ENCODE measurements around the gene PSMB7.

Gene PSMB7

DNA sequence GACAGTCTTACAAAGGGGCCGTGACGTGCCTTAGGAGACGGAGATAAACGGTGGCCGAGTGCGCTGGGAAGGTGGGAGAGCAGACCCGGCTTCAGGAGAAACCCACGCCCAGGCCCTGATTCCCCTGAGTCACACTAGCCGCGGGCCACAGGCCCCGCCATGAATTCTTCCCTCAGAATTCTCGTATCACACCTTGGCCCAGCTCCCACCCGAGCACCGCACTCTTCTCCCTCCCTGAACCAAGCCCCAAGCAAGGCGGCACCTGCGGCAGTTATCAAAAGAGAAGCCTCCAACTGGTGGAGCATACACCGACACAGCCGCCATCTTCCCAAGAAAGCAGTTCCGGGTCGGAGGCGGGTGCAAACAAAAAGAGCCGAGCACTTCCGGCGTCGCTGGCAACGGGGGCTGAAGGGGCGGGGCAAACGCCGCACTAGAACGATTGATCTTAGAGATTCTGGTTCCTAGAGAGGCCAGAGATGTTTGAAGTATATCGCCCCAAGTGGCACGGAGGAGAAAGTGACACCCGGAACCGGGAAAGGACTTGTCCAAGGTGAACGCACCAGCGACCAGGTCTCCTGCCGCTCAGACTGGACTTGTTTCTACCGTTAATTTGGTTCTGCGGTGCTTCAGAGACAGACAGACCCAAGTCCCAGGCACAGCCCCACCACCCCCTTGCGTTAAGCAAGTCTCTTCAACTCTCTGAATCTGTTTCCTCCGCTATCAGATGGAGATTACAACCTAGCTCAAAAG, at the start of gene PSMB7:
Gene PSMB7 (minus strand): TSS at position 341 of the 750 bp plus-strand sequence. CDS start 17 bp downstream, at position 324.
- CTCF ChIA-PET, result interaction anchor here (0.6 to 2.0 kb wide), 6 partner anchors 10 to 160 kb away, joined by 3 to 10 read pairs (median 4); no protein-coding TSS in a partner anchor

DNA sequence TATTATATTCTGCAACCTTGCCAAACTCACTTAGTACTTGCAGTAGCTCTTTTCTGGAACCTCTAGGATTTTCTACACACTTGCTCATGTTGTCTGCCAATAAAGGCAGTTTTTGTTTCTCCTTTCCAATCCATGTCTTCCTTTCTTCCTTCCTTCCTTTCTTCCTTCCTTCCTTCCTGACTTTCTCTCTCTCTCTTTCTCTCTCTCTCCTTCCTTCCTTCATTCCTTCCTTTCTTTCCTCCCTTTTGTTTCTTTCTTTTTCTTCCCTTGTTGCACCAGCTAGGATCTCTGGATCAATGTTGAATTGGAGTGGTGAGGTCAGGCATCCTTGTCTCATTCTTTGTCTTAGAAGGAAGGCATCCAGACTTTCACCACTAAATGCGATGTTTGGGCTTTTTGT, 47.5 kb upstream of the PSMB7 start:
- CTCF ChIA-PET, result interaction anchor here (0.6 kb wide), 1 partner anchor 63 kb away, joined by 3 read pairs; no protein-coding TSS in a partner anchor
- no peak overlapping the region for H3K27ac ChIP-seq
- POLR2A ChIA-PET (ENCODE audit: low non-redundant PET), result no interaction called here
- DNase-seq (ENCODE audit: low spot score), result no peak
- no peak for TF ChIP-seq CTCF (conservative IDR thresholded peaks at IDR 0.05; ENCODE audit: low read depth)

More for the DNA sequence above, at the start of gene PSMB7:
- TF ChIP-seq CTCF (conservative IDR thresholded peaks at IDR 0.05; ENCODE audit: low read depth), result peak; percentile 96
- peak within 1 kb of the TSS; percentile 79 for H3K27ac ChIP-seq
- POLR2A ChIA-PET (ENCODE audit: low non-redundant PET), result no interaction called here
- peak; percentile 99 for DNase-seq (ENCODE audit: low spot score)

DNA sequence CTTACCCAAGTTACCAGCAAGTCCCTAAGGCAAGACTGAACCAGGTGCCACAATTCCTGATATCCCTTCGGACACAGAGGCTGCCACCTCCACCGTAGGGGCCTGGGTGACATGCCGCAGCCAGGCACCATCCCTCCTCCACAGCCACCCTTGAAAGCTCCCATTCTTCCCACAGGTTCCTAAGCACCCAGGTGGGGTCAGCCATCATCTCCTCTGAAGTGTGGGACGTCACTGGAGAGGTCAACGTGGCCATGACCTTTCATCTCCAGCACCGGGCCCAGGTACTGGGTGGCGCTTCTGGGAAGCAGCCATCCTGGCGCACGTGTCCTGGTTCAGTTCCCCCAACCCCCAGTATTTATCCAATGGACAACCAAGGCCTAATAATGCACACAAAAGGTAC, 43.2 kb upstream of the PSMB7 start:
- no peak for TF ChIP-seq CTCF (conservative IDR thresholded peaks at IDR 0.05; ENCODE audit: low read depth)
- ChIA-PET POLR2A (ENCODE audit: low non-redundant PET) (no interaction called here), CTCF (interaction anchor here (0.6 kb wide), 3 partner anchors 44 to 208 kb away, joined by 3 to 5 read pairs (median 3); no protein-coding TSS in a partner anchor)

DNA sequence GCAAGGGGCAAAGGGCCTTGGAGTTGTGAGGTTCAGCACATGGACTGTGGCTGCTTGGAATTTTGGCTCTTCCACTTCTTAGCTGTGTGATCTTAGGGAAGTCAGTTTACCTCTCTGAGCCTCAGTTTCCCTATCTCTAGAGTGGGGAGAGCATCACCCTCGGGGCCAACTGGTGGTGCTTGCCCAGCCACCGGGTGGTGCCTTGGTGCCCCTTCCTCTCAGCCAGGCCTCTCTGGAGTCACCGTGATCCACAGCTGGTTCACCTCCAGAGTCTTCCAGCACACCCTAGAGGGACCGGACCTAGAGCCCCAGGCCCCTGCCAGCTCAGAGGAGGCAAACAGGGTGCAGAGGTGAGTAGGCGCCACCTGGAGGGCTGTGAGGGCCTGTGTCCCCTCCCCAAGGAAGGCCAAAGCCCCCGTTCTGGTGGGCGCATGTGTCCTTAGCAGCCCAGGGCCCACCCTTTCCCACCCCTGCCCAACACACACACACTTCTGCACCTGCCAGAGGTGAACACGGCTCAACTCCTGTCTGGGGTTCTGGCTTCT, 42.7 kb upstream of the PSMB7 start:
- DNase-seq (ENCODE audit: low spot score), result no peak
- ChIA-PET POLR2A (ENCODE audit: low non-redundant PET) (no interaction called here), CTCF (interaction anchor here (0.6 kb wide), 3 partner anchors 44 to 209 kb away, joined by 3 to 5 read pairs (median 3); no protein-coding TSS in a partner anchor)
- no peak overlapping the region for H3K27ac ChIP-seq
- no peak for TF ChIP-seq CTCF (conservative IDR thresholded peaks at IDR 0.05; ENCODE audit: low read depth)

More for the DNA sequence above, 43.2 kb upstream of the PSMB7 start:
- H3K27ac ChIP-seq, result no peak overlapping the region
- no peak for DNase-seq (ENCODE audit: low spot score)

DNA sequence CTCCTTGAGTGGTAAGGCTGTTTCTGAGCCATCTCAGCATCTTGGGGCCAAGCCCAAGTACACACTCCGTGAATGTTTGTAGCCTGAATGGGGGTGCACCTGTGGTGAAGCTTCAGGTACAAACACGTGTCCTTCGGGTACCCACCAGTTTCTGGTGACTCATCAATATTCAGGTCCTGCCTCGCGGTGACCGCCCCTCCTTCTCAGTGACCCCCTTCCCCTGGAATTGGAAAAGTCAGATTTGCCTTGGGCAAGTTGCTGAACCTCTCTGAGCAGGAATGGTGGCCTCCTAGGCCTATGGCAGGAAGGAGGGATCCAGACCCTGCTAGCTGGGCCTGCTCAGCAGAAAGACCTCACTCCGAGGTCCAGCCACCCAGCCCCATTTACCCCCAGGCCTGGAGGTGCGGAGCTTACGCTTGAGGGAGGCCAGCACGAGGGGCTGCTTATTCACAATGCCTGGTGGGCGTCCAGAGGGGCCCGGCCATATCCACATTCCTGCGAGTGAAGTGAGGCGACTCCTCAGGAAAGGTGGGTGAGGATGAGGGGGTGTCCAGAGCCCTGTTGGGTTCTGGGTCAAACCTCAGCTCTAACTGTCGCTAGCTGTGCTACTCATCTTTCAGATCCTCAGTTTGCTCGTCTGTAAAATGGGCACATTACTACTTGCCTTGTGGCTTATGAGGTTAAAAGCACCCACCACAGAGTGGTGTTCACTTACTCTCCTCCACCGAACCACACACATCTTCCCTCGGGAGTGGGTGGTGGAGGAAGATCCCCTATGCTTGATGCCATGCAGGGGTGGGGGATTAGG, 42.0 kb upstream of the PSMB7 start:
- no peak overlapping the region for H3K27ac ChIP-seq
- ChIA-PET CTCF (interaction anchor here (0.5 to 1.0 kb wide), 4 partner anchors 156 to 515 kb away, joined by 3 to 5 read pairs (median 4); no protein-coding TSS in a partner anchor), POLR2A (ENCODE audit: low non-redundant PET) (no interaction called here)
- DNase-seq (ENCODE audit: low spot score), result no peak
- no peak for TF ChIP-seq CTCF (conservative IDR thresholded peaks at IDR 0.05; ENCODE audit: low read depth)
